Measurements from ENCODE around the gene VAT1L.

VAT1L gene

DNA sequence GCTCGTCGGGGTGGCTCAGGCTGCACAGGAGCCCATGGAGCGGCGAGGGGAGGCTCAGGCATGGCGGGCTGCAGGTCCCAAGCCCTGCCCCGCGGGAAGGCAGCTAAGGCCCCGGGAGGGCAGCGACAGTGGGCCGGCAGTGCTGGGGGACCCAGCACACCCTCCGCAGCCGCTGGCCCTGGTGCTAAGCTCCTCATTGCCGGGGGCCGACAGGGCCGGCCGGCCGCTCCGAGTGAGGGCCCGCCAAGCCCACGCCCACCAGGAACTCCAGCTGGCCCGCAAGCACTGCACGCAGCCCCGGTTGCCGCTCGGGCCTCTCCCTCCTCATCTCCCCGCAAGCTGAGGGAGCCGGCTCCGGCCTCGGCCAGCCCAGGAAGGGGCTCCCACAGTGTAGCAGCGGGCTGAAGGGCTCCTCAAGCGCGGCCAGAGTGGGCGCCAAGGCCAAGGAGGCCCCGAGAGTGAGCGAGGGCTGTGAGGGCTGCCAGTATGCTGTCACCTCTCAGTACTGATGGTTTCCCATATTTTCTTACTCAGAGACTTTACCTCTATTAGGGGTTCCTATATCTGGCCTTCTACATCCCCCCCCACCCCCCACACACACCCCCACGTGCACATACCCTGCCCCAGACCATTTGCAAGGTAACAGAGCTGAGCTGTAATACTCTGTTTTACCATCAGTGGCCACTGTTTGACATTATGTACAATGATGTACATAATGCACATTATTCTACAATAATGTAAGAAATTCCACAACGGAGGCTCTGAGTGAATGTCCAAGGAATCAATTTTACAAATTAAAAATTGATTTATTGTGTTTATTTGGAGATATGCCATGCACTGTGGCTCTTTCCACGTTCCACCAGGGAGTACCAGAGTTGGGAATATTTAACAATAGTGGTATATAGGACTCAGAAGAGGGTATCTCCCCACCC lies 3.7 kb upstream of the VAT1L start:
- no peak for DNase-seq (ENCODE audit: low spot score)

DNA sequence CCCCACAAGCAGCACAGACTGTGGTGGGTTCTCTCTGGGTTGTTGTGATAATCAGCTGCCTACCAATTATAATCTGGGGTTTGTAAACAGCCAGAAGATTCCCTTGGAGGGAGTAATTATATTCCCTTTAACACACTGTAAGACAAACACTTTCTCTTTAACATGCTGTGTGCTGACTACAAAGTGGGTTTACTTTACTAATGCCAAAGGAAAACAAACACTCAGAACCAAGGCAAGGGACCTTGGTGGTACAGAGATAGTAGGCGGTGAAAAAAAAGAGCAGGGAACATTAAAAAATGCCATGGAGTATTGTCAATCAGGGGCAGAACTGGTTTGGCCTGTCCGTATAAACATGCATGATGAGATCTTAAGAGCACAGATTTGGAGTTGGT lies 3.0 kb upstream of the VAT1L start:
- DNase-seq (ENCODE audit: low spot score): no peak

DNA sequence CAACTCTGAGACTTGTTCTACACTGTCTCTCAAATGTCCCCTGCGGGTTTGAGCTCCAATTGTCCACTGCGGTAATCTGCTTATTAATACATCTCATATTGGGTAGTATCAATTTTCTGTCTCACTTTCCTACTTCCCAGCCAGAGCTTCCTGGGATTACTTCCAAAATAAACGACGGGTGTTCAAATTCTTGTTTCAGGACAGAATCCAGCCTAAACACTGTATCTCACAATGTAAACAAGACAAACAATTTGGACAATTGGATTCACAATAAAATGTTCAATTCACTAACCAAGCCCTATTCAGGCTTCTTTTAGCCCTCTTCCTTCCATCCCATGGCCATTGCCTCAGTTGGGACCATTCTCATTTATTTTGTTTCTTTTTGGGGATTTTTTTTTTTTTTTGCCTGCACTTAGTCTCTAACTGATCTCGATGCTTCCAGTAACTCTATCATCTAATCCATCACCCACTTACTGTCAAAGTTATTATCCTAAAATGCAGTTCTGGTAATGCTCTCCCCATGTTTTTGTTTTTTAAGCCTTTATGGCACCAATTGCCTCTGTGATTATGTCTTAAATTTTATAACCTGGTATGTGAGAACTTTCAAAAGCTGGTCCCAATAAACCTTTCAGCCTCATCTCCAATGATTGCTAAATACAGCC lies 2.0 kb upstream of the VAT1L start:
- no peak for DNase-seq (ENCODE audit: low spot score)

DNA sequence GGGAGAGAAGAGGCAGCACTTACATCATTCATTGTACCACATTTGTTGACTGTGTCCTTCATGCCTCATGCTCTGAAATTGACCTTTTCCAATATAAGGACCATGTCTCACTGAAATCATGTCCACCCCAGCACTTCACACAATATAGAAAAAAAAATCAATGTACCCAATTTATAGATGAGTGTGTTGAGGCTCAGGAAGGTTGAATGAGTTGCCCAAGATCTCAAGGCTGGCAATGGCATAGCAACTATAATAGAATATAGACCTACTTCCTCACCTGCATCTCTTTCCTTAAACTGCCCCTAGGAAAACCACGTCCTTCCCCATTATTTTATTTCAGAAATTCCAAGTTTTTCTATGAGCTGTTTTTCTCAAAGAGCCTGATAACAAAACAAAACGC lies 912 bp upstream of the VAT1L start:
- DNase-seq (ENCODE audit: low spot score): no peak

DNA sequence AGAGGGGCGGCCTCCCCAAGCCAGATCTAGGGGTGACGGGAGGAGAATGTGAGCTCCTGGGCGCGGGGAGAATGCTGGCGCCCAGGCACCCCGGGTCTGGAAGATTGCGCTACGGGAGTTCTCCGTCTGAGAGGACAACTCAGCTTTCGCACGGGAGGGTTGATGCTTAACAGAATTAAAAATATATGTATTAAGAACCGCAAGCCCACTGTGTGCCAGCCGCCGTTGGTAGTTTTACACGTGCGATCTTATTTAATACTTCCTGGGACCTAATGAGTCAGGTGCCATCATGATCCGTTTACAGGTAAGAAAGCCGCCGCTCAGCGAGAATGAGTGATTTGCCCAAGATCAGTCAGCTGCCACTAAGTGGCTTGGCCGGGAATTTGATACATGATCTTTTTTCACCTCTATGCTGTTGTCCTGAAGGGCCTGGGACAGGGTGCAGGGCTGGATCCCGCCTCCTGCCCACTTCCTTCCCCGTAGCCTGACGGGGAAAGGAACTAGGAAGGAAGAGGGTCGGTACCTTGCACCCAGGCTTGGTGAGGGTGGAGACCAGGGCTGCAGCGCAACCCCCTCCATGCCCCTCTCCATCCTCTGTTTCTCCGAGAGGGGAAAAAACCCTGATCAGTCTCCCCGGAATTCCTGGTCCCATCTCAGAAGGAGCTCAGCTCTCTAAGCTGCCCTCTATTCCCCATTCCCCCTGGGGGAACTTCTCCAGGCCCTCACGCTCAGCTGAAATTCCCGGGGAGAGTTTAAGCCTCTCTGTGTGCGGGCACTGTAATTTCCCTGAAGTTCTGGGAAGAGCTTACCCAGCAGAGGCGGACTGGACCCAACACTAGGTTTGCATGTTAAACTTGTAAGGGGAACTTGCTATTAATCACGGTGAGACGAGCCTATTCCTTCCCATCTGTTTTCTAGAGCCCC lies 983 bp downstream of the VAT1L start:
- DNase-seq (ENCODE audit: low spot score): no peak

DNA sequence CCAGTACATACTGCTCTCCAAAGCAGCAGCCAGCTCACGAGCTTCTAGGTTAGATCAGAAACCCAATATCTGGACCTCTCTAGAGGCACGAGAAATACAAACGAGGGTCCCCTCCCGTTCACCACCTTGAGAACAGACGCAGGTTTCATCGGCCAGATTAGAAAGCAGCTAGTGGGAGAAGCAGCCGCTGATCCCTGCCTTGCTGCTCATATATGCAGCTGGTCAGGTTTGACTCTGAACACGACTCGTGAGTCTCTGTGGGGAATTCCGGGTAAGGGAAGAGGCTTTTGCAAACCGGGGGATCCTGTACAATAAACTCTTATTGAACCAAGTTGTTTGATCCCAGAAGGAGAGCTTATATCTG lies 1.6 kb downstream of the VAT1L start:
- no peak for DNase-seq (ENCODE audit: low spot score)

DNA sequence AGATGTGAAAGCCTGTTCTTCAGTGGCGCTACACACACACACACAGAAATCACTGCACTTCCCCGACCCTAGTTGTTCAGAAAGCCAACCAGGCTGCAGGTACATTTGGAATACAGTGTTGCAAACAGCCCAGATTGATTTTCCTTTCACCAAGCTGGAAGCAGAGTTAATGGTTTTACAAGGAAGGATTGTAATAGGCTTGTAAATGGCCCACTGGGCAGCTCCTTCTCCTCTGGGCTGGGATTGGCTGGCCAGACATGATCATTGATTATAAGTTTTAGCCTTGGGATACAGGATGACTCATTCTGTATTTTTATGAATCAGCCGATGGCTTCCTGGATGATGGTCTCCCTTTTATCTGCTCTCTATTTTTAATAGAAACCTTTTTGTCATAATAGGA lies 2.5 kb downstream of the VAT1L start:
- no peak for DNase-seq (ENCODE audit: low spot score)

DNA sequence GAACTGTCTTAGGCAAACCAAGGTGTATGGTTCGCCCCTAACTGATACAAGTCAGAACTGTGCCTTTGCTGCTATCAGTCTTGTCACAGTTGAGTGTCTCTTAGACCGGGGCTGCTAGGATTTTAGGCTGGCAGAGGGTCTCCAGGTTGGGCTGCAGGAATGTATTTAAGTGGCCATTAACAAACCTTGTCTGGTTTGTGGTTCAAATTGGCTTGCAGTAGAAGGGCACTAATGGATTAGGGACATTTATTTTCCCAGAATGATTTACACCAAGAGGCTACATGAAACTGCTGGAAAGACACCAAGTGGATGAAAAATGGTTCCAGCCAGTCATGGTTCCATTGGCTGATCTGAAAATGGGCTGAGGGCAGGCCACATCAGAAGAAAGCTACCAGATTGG lies 5.1 kb downstream of the VAT1L start:
- DNase-seq (ENCODE audit: low spot score): no peak

DNA sequence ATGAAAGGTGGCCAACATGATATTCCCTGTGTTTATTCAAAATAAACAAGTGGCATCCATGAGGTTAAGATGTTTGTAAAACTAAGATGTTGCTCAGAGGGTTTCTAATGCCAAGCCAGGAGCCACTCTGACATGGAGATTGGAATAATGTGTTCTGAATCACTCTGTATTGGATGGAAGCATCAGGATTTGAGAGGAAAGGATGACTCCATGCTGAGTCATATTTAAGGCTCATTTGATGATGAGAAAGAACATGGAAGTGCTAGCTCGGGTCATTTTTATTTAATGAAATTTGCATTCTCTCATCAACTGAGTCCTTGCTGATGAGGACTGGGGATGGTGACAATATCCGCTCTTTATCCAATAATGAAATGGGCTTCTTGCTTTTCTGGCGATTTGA lies 6.2 kb downstream of the VAT1L start:
- no peak for DNase-seq (ENCODE audit: low spot score)

DNA sequence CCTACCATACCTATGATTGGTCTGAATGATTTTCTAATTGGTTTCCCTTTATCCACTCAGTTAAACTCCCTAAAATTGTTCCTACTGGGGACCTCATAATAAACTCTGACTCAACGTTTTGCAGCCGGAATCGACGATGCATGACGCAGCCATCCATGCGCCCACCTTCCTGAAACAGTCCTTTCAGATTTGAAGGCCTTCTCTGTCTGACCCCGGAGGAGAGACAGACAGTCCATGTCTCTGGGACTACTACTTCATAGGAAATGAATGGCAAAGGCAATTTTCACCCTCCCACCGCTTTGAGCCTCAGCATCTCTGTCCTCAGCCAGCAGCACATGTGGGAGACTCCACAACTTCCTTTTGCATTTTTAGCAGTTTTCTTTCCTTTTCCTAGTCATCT lies 13.5 kb downstream of the VAT1L start:
- no peak for DNase-seq (ENCODE audit: low spot score)

DNA sequence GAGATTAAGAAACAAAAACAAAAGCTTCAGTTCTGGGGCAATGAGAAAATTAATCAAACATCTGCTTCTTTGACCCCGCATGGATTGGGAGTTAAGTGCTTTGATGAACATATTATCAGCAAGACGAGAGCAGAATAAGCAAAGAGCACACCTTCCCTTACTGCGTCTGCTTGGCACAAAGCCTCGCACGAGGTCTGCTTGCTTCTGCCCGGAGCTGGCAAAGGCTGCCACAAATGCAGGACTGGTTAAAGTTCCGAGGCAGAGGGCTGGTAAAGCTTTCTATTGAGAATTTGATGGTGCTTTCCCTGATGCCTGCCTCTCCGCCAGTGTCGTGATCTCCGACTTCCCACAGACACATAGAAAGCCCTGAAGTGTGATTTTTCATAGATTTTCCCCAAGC lies 17.0 kb downstream of the VAT1L start:
- DNase-seq (ENCODE audit: low spot score): no peak

DNA sequence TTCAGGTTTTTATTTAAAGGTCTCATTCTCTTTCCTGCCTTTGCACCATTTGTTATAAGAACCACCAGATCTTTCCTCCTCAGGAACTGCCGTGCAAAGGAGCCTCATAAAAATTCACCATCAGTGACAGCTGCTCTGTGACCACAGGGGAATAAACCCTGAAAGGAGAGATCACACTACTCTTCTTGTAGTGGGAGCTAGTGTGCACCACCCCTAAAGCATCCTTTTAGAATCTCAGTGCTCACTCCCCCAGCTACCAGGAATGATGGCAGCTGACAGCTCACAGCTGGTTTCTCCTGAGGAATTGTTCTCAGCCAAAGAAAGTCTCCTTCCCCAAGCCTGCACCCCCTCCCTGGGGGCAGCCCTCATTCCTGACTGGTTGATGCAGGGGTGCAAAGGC lies 18.7 kb downstream of the VAT1L start:
- DNase-seq (ENCODE audit: low spot score): no peak

DNA sequence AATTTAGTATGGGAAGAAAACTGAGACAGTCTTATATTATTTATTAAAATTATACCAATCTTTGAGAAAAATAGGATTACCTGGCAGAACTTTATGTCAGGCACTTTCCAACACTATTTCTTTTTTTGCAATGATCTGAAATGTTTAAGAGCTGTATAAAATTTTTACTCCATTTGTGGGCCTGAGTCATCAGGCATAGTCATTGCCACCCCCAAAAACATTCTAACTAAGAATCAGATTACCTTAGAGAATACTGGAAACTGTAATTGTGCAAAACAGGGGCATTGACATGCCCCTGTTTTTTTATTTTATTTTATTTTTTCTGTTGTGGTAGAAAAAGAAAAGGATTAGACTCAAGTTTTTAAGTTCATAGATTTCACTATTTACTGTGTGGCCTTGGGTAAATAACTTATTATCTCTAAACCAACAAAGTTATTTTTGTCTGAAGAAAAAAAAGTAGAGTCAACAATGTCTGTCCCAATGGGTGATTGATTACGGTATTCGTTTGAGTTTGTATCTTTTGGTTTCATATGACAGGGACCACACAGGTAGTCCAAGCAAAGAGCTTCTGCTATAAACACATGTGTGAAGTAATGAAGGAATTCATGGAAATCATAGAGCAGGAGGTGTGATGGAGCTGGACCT lies 24.6 kb downstream of the VAT1L start:
- DNase-seq (ENCODE audit: low spot score): no peak

DNA sequence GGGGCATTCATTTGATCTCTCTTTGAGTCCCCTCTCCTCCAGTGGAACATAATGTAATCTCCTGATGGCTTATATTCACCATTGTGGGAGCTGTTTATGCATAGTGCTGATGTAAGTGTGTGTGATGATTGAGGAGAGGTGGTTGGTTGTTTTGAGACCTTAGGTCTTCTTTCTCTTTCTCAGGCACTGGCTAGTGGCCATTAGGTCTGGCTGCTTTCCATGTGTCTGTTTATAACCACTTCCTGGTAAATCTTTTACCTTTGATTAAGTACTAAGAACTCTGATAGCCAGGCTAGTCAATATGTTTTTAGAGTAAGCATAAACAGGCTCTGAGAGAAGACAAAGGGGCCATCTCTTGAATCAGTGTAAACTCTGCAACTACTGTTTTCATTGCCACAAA lies 27.9 kb downstream of the VAT1L start:
- no peak for DNase-seq (ENCODE audit: low spot score)

DNA sequence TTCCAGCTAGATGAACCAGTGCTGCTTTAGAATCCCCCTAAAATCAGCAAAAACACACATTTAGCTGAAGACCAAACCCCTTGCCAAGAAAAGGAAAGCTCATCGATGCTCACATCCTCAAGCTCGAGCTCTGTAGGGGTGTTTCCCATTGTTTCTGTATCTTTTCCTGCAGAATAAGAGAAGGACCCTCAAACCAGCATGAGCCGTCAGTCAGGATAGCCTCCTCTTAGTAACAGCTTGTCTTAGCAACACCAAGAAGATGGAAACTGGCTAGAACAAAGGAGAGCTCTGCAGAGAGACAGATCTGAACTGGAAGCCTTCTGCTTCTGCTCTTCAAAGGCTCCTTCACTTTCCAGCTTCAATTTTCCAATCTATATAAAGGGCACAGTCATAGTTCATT lies 32.0 kb downstream of the VAT1L start:
- no peak for DNase-seq (ENCODE audit: low spot score)

DNA sequence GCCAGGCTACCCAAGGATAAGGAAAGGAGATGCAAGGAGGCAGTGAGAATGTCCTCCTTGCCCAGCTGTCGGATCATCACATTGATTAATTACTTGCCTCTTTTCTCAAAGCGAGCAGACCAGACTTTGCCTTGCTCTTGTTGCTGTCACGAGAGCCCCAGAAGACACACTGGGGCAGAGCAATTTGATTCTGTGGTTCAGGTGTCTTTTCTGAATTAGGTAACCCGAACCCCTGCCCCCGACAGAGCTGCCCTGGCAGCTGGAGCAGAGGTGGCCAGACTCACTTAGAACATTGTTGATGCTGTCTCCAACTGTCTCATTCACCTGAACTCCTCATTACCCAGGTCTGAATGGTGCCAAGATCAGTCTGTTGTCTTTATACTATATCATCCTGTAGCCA lies 34.3 kb downstream of the VAT1L start:
- no peak for DNase-seq (ENCODE audit: low spot score)

DNA sequence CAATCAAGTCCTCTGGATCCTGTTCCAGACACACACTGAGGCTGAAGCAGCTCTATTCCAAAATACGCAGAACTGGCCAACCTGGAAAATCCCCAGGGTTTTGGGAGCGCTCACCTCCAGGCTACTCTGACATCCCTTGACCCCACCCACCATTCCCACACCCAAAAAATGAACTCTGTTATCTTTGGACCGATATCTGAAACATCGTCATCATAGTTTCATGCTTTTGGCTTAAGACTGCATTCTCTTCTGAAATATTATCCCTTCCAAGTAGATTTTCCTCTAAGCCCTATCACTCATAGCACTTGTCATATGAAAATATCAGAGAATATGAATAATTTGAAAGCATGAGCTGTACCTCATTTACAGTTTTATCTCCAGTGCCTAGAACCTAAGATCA lies 34.7 kb downstream of the VAT1L start:
- no peak for DNase-seq (ENCODE audit: low spot score)

DNA sequence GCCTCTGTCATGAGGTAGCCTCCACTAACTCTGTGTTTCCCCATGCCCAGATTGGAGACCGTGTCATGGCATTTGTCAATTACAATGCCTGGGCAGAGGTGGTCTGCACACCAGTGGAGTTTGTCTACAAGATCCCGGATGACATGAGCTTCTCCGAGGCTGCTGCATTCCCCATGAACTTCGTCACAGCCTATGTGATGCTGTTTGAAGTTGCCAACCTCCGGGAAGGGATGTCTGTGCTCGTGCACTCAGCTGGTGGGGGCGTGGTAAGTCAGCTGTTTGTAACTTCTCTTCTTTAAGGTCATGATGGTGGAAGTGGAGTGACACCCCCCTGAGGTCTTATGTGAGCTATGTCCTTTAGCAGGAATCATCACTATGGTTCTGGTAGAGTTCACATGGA lies 36.8 kb downstream of the VAT1L start:
- DNase-seq (ENCODE audit: low spot score): no peak

DNA sequence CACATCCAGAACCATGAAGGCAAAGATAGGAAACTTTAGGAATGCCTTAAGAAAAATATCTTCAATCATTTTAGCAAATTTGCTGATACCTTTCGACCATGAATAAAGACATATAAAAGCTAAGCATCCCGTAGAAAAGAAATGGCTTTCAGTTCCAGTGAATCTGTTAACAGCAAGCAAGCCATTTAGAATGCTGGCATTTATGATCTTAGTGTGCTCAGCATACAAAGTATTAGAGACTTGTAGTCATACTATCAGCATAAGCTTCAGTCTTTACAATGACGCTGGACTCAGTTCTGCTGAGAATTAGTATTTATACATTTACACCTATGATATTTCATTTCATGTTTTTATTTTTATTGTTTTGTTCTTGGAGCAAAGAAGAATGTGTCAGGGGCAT lies 38.7 kb downstream of the VAT1L start:
- no peak for DNase-seq (ENCODE audit: low spot score)

DNA sequence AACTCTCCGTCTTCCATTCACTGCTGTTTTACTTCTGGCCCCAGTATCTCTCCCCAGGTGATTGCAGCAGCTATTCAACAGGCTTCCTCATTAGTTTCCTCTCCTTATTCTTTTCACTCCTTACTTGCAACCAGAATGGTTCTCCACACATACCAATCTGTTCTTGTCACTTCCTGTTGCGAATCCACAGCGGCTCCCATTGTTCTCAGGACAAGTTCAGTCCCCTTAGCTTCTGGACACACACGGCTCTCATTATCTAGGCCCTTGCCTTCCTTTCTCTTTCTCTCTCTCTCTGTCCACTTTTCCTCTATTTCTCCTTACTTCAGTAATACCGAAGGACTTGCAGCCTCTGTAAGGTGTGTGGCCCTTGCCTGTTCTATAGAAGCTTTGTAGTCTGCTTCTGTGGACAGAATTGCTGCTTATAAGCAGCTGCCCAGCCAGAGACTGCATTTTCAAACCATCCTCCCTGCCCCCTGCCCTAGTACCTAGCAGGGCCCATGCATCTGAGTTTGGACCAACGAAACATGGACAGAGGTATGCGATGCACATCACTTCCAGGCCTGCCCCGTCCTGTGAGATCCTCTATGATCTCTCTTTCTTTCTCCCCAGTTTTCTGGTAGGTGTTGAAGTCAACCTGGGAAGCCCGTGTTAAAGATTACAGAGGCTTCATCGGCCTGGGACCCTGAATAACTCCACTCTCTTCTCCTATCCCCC lies 45.7 kb downstream of the VAT1L start:
- DNase-seq (ENCODE audit: low spot score): no peak

All from Ammon's horn (tissue), 1 donor.